K562 (cell line): Measurements from ENCODE around the gene GAL3ST2.

Source experiments
- BMI1 ChIP-seq: fragments of 150-350 bp; IDR thresholded peaks from 2 replicates; pipeline ENCODE4 v1.6.1; 2014; ENCODE audit warnings: low read length
- SP1 ChIP-seq: sonication (generic); formaldehyde crosslinking; IDR thresholded peaks from 2 replicates; pipeline ENCODE4 v1.8.1; 2022; ENCODE audit warnings: mild to moderate bottlenecking, missing genetic modification reagents
- SRSF3 ChIP-seq: fragments of 200-400 bp; formaldehyde crosslinking; IDR thresholded peaks from 2 replicates; pipeline ENCODE4 v1.6.1; 2016; ENCODE audit warnings: mild to moderate bottlenecking, low read length, moderate library complexity; ENCODE audit not compliant: insufficient read depth
- ZFX ChIP-seq: sonication (generic); formaldehyde crosslinking; IDR thresholded peaks from 2 replicates; pipeline ENCODE4 v1.8.0; 2022; ENCODE audit warnings: mild to moderate bottlenecking, missing genetic modification reagents, moderate library complexity
- TF ChIP-seq, protein P1 (sequence below), 3 experiments: IDR thresholded peaks in 2 of 3; conservative IDR thresholded peaks in 1 of 3; 2 replicates each; pipeline ENCODE4 v1.5.1; 2011 to 2012; ENCODE audit warnings: low read length in 3 of 3, mild to moderate bottlenecking in 3 of 3, control low read depth in 2 of 3, improper control_type of control experiment in 1 of 3, inconsistent platforms in 1 of 3, low read depth in 1 of 3, mixed read lengths in 1 of 3, moderate library complexity in 1 of 3; ENCODE audit not compliant: insufficient read depth in 2 of 3

DNA sequence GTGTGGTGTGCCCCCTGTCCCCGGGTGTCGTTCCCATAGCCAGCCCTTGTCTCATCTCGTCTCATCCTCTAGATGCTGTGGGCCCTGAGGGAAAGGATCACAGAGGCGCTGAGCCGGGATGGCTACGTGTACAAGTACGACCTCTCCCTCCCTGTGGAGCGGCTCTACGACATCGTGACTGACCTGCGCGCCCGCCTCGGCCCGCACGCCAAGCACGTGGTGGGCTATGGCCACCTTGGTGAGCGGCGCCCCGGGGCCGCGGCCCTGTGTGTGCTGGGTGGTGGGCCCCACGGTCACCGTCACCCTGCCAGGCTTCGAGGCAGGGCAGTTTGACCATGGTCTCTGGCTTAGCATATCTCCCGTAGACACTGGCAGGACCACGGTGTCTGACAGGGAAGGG, 20.8 kb upstream of the GAL3ST2 start:
- no peak for TF ChIP-seq SP1 (CRISPR knock-in tag)
- no peak for TF ChIP-seq ZFX (CRISPR knock-in tag)
- no peak for TF ChIP-seq BMI1
- TF ChIP-seq SRSF3: no peak
- TF ChIP-seq, protein P1, sequence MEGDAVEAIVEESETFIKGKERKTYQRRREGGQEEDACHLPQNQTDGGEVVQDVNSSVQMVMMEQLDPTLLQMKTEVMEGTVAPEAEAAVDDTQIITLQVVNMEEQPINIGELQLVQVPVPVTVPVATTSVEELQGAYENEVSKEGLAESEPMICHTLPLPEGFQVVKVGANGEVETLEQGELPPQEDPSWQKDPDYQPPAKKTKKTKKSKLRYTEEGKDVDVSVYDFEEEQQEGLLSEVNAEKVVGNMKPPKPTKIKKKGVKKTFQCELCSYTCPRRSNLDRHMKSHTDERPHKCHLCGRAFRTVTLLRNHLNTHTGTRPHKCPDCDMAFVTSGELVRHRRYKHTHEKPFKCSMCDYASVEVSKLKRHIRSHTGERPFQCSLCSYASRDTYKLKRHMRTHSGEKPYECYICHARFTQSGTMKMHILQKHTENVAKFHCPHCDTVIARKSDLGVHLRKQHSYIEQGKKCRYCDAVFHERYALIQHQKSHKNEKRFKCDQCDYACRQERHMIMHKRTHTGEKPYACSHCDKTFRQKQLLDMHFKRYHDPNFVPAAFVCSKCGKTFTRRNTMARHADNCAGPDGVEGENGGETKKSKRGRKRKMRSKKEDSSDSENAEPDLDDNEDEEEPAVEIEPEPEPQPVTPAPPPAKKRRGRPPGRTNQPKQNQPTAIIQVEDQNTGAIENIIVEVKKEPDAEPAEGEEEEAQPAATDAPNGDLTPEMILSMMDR (IDR thresholded peaks at IDR 0.05 in 2 of 3, conservative IDR thresholded peaks at IDR 0.05 in 1 of 3; ENCODE audit: insufficient read depth in 2 of 3, low read depth in 1 of 3, low read length in 3 of 3): no peak
